OCI-M2 (cell line): ENCODE results near the gene CERS2.

ENCODE experiments used
- DNase-seq: peaks from one replicate; lab custom pipeline; 2025; ENCODE audit not compliant: unreplicated experiment; lab: John Stamatoyannopoulos, UW

CERS2 gene

GRCh38 chr1:150922519-150922975 lies 52.1 kb downstream of the CERS2 start:
- DNase-seq, result no peak

GRCh38 chr1:150917387-150917786 lies 57.2 kb downstream of the CERS2 start:
- no peak for DNase-seq
